H1 (cell line): ENCODE results near the gene FHIP1B. TPM values are rescaled to one million over a fixed set of nuclear protein-coding genes. Genes with fewer than 3 reads are reported as not detected.

Experiments used
- CHD1 ChIP-seq: IDR thresholded peaks from 2 replicates; pipeline ENCODE4 v1.6.1; 2012; ENCODE audit warnings: low read depth, low read length, improper control_type of control experiment
- PHF8 ChIP-seq: fragments of 200-600 bp; sonication (generic); conservative IDR thresholded peaks from 2 replicates; pipeline ENCODE4 v1.7.1; 2012; ENCODE audit warnings: low read depth, mild to moderate bottlenecking, inconsistent platforms, low read length, moderate library complexity
- RFX5 ChIP-seq: IDR thresholded peaks from 2 replicates; pipeline ENCODE4 v1.6.1; 2011; ENCODE audit warnings: low read depth, low read length, improper control_type of control experiment, borderline replicate concordance
- SAP30 ChIP-seq: fragments of 300-600 bp; sonication (generic); IDR thresholded peaks from 2 replicates; pipeline ENCODE4 v1.7.1; 2012; ENCODE audit warnings: low read length, moderate library complexity, mild to moderate bottlenecking, inconsistent platforms; ENCODE audit not compliant: insufficient read depth, insufficient replicate concordance
- YY1 ChIP-seq: IDR thresholded peaks from 2 replicates; pipeline ENCODE4 v1.6.1; 2011; ENCODE audit warnings: low read depth, mild to moderate bottlenecking, low read length
- ZNF274 ChIP-seq: IDR thresholded peaks from 2 replicates; pipeline ENCODE4 v1.7.0; 2012; ENCODE audit warnings: low read length, borderline replicate concordance; ENCODE audit errors: extremely low read depth
- polyA plus RNA-seq, 7 experiments: library from polyadenylated mRNA; depleted of rRNA in 3 of 7; stranded (reverse) in 5 of 7; unstranded in 2 of 7; fragments of >200 nt in 5 of 7; fragments of 200-250 nt in 2 of 7; gene quantifications; 1 replicate in 5 of 7; 2 replicates in 1 of 7; 4 replicates in 1 of 7; pipeline versions ENCODE4 v1.2.1 to v1.2.3, GENCODE V29; 2011 to 2013; ENCODE audit warnings: missing spikeins in 2 of 7, mixed read lengths in 2 of 7
- total RNA-seq: library from RNA; stranded (reverse); fragmentation: NEBNext Ultra II Directional; extraction: Animal tissue kit (Norgen Biotek cat#: 25700); gene quantifications from 2 replicates; pipeline ENCODE4 v1.2.1, GENCODE V29; 2021

FHIP1B gene
- total and polyA plus RNA-seq, 2 of the 8 experiments (the other 6 are each of a cell fraction or from before 2014, with no cell fraction given): 16.8 to 41.9 TPM

GRCh38 chr11:6229911-6230310 is 4.5 kb downstream of the FHIP1B start (continued):
- TF ChIP-seq ZNF274 (no peak), PHF8 (no peak), SAP30 (no peak), YY1 (no peak), RFX5 (no peak), CHD1 (no peak)
